Tibial nerve (tissue), 3 donors: Measurements from ENCODE around the gene TENM4.

Experiments
- EP300 ChIP-seq, 2 donors: sonication (generic); formaldehyde crosslinking; IDR thresholded peaks; one replicate each; pipeline ENCODE4 v1.6.1; 2017; ENCODE audit warnings: antibody characterized with exemption in 2 of 2, mild to moderate bottlenecking in 1 of 2
- POLR2A ChIP-seq, 2 donors: fragments of 450-650 bp; IDR thresholded peaks; one replicate each; pipeline ENCODE4 v1.6.1; 2017; ENCODE audit warnings: antibody characterized with exemption in 2 of 2, mild to moderate bottlenecking in 2 of 2, moderate library complexity in 2 of 2

DNA sequence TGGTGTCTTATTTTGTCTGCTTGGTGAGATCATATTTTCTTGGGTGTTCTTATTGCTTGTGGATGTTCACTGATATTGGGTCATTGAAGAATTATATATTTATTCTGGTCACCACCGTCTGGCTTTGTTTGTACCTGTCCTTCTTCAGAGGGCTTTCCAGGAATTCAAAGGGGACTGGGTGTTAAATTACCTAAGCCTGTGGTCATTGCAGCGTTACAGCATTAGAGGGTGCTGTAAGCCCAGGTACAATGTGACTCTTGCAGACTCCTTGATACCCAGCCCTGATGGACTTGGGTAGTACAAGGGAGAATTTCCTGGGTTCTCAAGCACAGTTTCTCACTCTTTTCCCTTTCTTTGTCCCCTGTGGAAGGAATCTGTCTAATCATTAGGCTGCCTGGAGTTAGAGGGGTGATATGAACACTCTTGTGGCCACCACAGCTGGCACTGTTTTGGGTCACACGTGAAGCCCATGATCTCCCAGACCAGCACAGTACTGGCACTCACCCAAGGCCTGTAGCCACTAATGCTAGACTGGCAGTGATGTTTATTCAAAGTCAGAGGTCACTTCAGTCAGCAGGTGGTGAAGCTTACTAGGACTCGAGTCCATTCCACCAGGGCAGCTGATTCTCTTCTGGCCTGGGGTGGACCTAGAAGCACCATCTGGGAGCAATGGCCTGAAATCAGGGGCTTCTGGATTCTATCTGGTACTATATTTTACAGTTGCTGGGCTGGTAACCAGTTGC lies 810.1 kb downstream of the TENM4 start:
- TF ChIP-seq EP300 (IDR thresholded peaks at IDR 0.05) (no peak), POLR2A (IDR thresholded peaks at IDR 0.05) (no peak)
